Measurements from ENCODE around the gene PDGFB. TPM values are rescaled to one million over a fixed set of nuclear protein-coding genes. Genes with fewer than 3 reads are reported as not detected.

The PDGFB gene
- total RNA-seq, 2 experiments from 2014 or later: 0.89 to 1.1 TPM

GRCh38 chr22:39284142-39284980 is 39.6 kb upstream of the PDGFB start:
- H3K4me1 Mint-ChIP-seq: no peaks in the 10 kb centered on the region
- H3K9me3 Mint-ChIP-seq: no peaks in the 10 kb centered on the region
- H3K36me3 Mint-ChIP-seq (ENCODE audit: low read depth): no peaks in the 10 kb centered on the region
- peaks cover 12% of the 10 kb centered on the region for H3K27me3 Mint-ChIP-seq
- DNase-seq: no peak
- H3K27ac Mint-ChIP-seq: no peak overlapping the region
- H3K4me3 Mint-ChIP-seq: no peak overlapping the region
- ChIA-PET CTCF (interaction anchor here (1.3 to 1.4 kb wide), 2 partner anchors 15 to 20 kb away, joined by 3 read pairs; no protein-coding TSS in a partner anchor), POLR2A (no interaction called here)

- Mint-ChIP-seq H3K36me3 (ENCODE audit: low read depth) (no peaks in the 10 kb centered on the region), H3K27me3 (peaks cover 17% of the 10 kb centered on the region), H3K4me1 (no peaks in the 10 kb centered on the region), H3K9me3 (no peaks in the 10 kb centered on the region), H3K4me3 (no peak overlapping the region), H3K27ac (no peak overlapping the region)
- POLR2A ChIA-PET: no interaction called here
- CTCF ChIA-PET: interaction anchor here (0.9 to 1.4 kb wide), 3 partner anchors 16 to 23 kb away, joined by 3 to 5 read pairs (median 3); no protein-coding TSS in a partner anchor
- DNase-seq: no peak
Measured at GRCh38 chr22:39283322-39284141, 38.8 kb upstream of the PDGFB start.

GRCh38 chr22:39282645-39283321 is 38.0 kb upstream of the PDGFB start:
- ChIA-PET CTCF (interaction anchor here (0.9 to 1.4 kb wide), 3 partner anchors 17 to 23 kb away, joined by 3 to 5 read pairs (median 3); no protein-coding TSS in a partner anchor), POLR2A (no interaction called here)
- Mint-ChIP-seq H3K36me3 (ENCODE audit: low read depth) (no peaks in the 10 kb centered on the region), H3K9me3 (no peaks in the 10 kb centered on the region), H3K4me3 (no peak overlapping the region), H3K27ac (no peak overlapping the region), H3K4me1 (no peaks in the 10 kb centered on the region), H3K27me3 (peaks cover 17% of the 10 kb centered on the region)
- DNase-seq: no peak

GRCh38 chr22:39281126-39281525 is 36.3 kb upstream of the PDGFB start:
- no peaks in the 10 kb centered on the region for H3K4me1 Mint-ChIP-seq
- DNase-seq: no peak
- H3K27me3 Mint-ChIP-seq: peaks cover 15% of the 10 kb centered on the region
- H3K36me3 Mint-ChIP-seq (ENCODE audit: low read depth): no peaks in the 10 kb centered on the region
- H3K4me3 Mint-ChIP-seq: no peak overlapping the region
- ChIA-PET CTCF (no interaction called here), POLR2A (no interaction called here)
- H3K27ac Mint-ChIP-seq: no peak overlapping the region
- no peaks in the 10 kb centered on the region for H3K9me3 Mint-ChIP-seq

- no peaks in the 10 kb centered on the region for H3K36me3 Mint-ChIP-seq (ENCODE audit: low read depth)
- no peaks in the 10 kb centered on the region for H3K9me3 Mint-ChIP-seq
- no peaks in the 10 kb centered on the region for H3K4me1 Mint-ChIP-seq
- CTCF ChIA-PET: no interaction called here
- no peak overlapping the region for H3K4me3 Mint-ChIP-seq
- H3K27me3 Mint-ChIP-seq: peaks cover 15% of the 10 kb centered on the region
- POLR2A ChIA-PET: no interaction called here
- no peak overlapping the region for H3K27ac Mint-ChIP-seq
- DNase-seq: no peak
Measured at GRCh38 chr22:39280250-39280649, 35.5 kb upstream of the PDGFB start.

- POLR2A ChIA-PET: no interaction called here
- no peak for DNase-seq
- Mint-ChIP-seq H3K4me3 (no peak overlapping the region), H3K4me1 (no peaks in the 10 kb centered on the region), H3K36me3 (ENCODE audit: low read depth) (no peaks in the 10 kb centered on the region), H3K27me3 (peaks cover 15% of the 10 kb centered on the region), H3K9me3 (no peaks in the 10 kb centered on the region), H3K27ac (no peak overlapping the region)
- CTCF ChIA-PET: interaction anchor here (1.6 kb wide), 1 partner anchor 52 kb away, joined by 3 read pairs; no protein-coding TSS in a partner anchor
Measured at GRCh38 chr22:39279170-39279850, 34.5 kb upstream of the PDGFB start.

- no peak overlapping the region for H3K4me3 Mint-ChIP-seq
- ChIA-PET CTCF (interaction anchor here (1.6 kb wide), 1 partner anchor 53 kb away, joined by 3 read pairs; no protein-coding TSS in a partner anchor), POLR2A (no interaction called here)
- peaks cover 15% of the 10 kb centered on the region for H3K27me3 Mint-ChIP-seq
- DNase-seq: no peak
- no peaks in the 10 kb centered on the region for H3K4me1 Mint-ChIP-seq
- no peak overlapping the region for H3K27ac Mint-ChIP-seq
- H3K9me3 Mint-ChIP-seq: no peaks in the 10 kb centered on the region
- no peaks in the 10 kb centered on the region for H3K36me3 Mint-ChIP-seq (ENCODE audit: low read depth)
Measured at GRCh38 chr22:39278040-39278439, 33.3 kb upstream of the PDGFB start.

GRCh38 chr22:39277142-39277607 is 32.4 kb upstream of the PDGFB start:
- no peak overlapping the region for H3K4me3 Mint-ChIP-seq
- no peak overlapping the region for H3K27ac Mint-ChIP-seq
- no peak for DNase-seq
- no peaks in the 10 kb centered on the region for H3K4me1 Mint-ChIP-seq
- ChIA-PET CTCF (no interaction called here), POLR2A (no interaction called here)
- no peaks in the 10 kb centered on the region for H3K36me3 Mint-ChIP-seq (ENCODE audit: low read depth)
- no peaks in the 10 kb centered on the region for H3K9me3 Mint-ChIP-seq
- peaks cover 15% of the 10 kb centered on the region for H3K27me3 Mint-ChIP-seq

- H3K9me3 Mint-ChIP-seq: no peaks in the 10 kb centered on the region
- CTCF ChIA-PET: no interaction called here
- H3K27me3 Mint-ChIP-seq: peaks cover 15% of the 10 kb centered on the region
- no peak overlapping the region for H3K4me3 Mint-ChIP-seq
- no peak overlapping the region for H3K27ac Mint-ChIP-seq
- DNase-seq: no peak
- H3K4me1 Mint-ChIP-seq: no peaks in the 10 kb centered on the region
- no peaks in the 10 kb centered on the region for H3K36me3 Mint-ChIP-seq (ENCODE audit: low read depth)
- POLR2A ChIA-PET: no interaction called here
Measured at GRCh38 chr22:39276440-39277141, 31.8 kb upstream of the PDGFB start.

- no peak for DNase-seq
- Mint-ChIP-seq H3K36me3 (ENCODE audit: low read depth) (no peaks in the 10 kb centered on the region), H3K4me1 (no peaks in the 10 kb centered on the region), H3K27me3 (peaks cover 12% of the 10 kb centered on the region), H3K27ac (no peak overlapping the region), H3K9me3 (no peaks in the 10 kb centered on the region), H3K4me3 (no peak overlapping the region)
- CTCF ChIA-PET: no interaction called here
- POLR2A ChIA-PET: no interaction called here
Measured at GRCh38 chr22:39275814-39276439, 31.1 kb upstream of the PDGFB start.

GRCh38 chr22:39273950-39274887 is 29.4 kb upstream of the PDGFB start:
- no peaks in the 10 kb centered on the region for H3K36me3 Mint-ChIP-seq (ENCODE audit: low read depth)
- CTCF ChIA-PET: interaction anchor here (0.7 kb wide), 1 partner anchor 978 kb away, joined by 3 read pairs; no protein-coding TSS in a partner anchor
- no peak overlapping the region for H3K4me3 Mint-ChIP-seq
- H3K9me3 Mint-ChIP-seq: no peaks in the 10 kb centered on the region
- H3K27ac Mint-ChIP-seq: no peak overlapping the region
- POLR2A ChIA-PET: no interaction called here
- DNase-seq: no peak
- no peaks in the 10 kb centered on the region for H3K4me1 Mint-ChIP-seq
- peaks cover 6% of the 10 kb centered on the region for H3K27me3 Mint-ChIP-seq
